Measurements from ENCODE around the gene CACNG5.

- TF ChIP-seq POLR2AphosphoS5 (IDR thresholded peaks at IDR 0.05), result no peak
- no peak for TF ChIP-seq POLR2A (IDR thresholded peaks at IDR 0.05)
Observed at GRCh38 chr17:66842505-66842904, 7.6 kb downstream of the CACNG5 start.
